Measurements from ENCODE around the gene TEKT1.
"Not testable (repeated sequence)": the region's sequence is repeated elsewhere in the genome, so short reads cannot be mapped to it uniquely, and the experiment has no call there.

TEKT1 gene

DNA sequence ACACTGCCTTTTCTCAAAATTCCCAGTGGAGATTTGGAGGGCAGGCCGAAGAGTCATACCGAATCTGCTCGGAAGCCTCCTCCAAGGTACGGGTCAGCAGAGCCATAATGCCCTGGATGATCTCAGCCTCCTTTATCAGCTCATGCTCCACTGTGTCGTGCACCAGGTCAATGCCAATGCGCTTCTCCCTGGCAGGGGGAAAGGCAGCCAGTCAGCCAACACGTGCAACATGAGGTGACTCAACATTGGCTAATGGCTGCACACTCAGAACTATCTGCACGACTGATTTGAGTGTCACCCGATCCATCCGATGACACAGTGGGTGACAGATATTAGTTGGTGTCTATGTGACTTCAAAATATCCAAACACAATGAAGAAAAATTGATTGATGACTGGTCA lies 15.8 kb downstream of the TEKT1 start:
- DNase-seq: no peak

DNA sequence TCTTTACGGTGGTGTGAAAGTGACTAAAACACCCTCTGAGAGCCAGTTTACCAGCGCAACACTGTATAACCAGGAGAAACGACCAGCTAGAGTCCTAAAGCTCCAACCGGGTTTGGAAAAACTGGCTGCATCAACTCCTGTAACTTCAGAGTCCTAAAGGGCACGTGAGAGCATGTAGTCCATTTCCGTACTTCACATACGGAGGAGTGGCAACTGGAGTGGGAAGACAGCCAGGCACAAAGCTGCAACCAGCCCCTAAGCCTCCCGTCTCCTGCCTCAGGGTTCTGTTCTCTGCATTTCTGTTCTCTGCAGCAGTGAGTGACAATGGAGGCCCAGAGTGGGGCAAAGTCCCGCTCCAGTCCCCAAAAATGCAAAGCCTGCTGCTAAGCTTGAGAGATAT lies 19.2 kb downstream of the TEKT1 start:
- DNase-seq: no peak

DNA sequence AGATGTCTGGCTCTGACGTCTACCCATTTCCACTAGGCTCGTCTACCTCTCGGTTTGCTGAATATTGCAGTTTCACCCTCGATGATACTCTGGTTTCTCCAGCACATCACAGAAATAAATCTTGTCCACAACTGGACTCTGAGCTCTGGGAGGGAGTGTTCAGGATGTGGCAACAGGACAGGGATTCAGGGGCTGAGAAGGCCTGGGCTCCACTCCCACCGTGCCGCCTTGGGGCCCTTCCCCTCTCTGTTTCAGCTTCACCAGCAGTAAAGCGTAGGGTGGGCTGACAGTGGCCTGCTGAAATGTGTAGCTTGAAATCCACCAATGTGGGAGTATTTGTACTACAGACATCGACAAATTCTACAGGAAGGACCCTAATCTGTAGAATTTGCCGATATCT lies 20.0 kb downstream of the TEKT1 start:
- DNase-seq: no peak

DNA sequence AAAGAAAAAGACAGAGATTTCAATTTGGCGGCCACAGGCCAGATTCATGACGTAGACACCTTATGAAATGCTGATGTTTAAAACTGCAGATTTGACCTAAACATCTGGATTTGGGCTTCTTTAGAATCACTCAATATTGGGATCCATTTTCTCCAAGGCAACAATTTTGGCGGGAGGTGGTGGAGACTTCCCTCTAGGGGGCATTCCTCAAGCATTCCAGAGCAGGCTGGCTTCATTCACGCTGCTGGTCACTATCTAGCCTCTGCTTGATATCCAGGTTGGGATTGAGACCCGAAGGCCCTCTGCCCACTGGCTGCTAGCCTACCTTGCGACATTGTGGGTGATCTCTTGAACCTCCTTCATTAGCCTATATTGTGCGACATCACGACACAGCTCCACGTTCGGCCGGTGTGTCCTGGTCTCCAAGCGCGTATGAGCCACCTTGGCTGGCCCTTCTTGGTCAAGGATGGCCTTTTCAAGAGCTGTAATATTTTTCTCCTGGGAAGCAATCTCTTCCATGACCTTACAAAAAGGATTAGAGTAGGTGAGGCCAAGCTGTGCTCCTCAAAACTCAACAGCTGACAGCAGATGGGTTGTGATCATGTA lies 31.0 kb downstream of the TEKT1 start:
- DNase-seq: peak; percentile 22

DNA sequence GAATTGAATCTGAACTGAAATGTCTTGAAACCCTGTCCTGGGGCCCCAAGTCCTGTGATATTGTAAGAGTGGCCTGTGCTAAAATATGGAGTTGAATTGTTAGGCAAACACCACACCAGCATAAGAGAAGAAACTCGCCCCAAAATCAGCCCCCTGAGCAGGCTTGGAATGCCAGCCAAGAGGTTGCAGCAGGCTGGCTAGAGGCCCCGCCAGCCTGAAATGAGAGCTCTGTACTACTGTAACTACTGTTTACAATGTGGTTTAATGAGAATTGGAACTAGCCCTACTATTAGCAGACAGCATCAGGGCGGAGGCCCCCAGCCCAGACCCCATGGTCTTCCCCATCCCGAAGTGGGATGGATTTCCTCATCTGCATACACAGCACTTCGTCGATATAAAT lies 31.8 kb downstream of the TEKT1 start:
- no peak for DNase-seq

GRCh38 chr17:6797718-6798351 lies 33.7 kb downstream of the TEKT1 start:
- no peak for DNase-seq

DNA sequence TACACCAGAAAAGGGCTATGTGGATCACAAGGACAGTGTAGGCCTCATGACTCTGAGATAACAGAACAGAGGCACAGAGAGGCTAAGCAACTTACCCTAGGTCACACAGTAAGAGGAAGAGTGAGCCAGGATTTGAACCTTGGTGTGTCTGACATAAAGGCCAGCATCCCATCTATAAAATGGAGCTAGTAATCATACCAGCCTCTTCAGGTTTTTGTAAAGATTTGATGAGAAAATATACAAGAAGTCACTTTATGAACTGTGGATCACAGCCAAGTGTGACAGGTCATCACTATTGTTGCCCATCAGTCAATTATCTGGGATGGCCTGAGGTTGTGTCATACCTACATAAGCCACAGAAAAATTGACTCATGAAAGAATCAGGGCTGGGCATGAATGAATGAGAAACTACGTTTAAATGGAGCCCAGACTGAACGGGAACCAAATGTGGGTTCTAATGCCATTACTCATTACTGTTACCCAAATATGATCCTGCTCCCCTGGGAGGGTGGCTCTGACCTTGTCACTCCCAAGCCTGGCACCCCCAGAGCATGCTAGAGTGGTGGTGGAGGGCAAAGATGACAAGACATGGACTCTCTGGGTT lies 34.5 kb downstream of the TEKT1 start:
- DNase-seq: no peak

GRCh38 chr17:6796017-6796886 lies 35.3 kb downstream of the TEKT1 start:
- DNase-seq: no peak

DNA sequence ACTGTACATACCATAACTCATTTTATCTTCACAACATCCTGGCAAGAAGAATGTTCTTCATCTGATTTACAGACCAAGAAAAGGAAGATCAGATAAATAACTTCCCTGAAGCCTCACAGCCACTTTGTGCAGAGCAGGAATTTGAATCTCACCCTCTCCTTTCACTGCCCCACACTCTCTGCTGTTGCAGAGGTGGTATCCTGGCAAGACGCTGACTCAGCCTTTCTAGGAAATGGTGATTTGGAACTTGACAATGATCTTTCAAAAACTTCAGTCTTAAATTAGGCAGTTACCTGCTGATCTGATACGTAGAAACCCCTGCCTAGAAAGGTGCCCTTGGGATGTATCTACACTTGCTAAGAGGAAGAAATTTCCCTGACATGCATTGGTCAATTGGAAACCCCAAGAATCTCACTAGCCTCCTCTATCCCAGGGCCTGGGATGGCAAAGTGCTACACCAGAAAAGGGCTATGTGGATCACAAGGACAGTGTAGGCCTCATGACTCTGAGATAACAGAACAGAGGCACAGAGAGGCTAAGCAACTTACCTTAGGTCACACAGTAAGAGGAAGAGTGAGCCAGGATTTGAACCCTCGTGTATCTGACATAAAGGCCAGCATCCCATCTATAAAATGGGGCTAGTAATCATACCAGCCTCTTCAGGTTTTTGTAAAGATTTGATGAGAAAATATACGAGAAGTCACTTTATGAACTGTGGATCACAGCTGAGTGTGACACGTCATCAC lies 37.6 kb downstream of the TEKT1 start:
- no peak for DNase-seq

DNA sequence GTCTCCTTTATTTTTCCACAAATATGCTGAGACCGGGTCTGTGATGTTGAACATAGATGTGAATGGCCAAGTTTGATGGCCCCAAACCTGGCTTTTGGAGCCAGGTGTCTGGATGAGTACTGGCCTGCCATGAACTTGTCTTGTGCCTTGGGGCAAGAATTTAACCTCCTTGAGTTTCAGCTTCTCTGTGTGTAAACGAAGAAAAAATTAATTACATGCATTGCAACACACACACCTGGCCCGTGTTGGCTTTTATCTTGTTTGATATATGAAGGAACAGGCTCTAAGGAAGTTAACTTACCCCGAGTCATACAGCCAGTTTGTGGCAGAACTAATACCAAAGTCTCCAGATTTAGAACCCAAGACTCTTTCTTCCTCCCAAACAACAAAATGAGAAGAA lies 42.4 kb downstream of the TEKT1 start:
- DNase-seq: no peak

- DNase-seq: no peak
These were observed 44.3 kb downstream of the TEKT1 start for GRCh38 chr17:6787081-6787693.

DNA sequence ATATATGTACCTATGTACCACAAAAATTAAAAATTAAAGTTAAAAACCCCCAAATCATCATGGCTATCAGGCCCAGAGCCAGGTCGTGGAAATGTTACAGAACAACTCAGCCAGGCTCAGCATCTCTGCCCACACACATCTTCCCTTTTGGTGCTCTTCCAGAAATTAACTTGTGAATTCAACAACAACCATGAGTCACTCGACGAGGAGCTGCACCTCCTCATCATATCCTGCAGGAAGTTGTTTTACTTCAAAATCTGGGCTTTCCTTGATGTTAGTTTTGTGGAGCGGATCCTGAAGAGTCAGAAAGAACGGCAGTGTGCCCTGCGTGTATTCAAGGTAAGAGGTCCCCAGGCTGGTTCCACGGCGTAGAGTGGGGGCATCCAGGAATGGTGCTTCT lies 44.9 kb downstream of the TEKT1 start:
- no peak for DNase-seq

DNA sequence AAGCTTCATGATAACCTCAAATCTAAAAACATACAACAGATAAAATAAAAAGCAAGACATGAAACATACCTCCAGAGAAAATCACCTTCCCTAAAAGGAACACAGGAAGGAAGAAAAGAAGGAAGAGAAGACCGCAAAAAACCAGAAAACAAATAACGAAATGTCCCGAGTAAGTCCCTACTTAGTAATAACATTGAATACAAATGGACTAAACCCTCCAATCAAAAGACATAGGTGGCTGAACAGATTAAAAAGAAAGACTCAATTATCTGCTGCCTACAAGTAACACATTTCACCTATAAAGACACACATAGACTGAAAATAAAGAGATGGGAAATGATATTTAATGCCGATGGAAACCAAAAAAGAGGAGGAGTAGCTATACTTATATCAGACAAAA lies 49.3 kb downstream of the TEKT1 start:
- DNase-seq: no peak

GRCh38 chr17:6780886-6781285 lies 50.6 kb downstream of the TEKT1 start:
- no peak for DNase-seq

DNA sequence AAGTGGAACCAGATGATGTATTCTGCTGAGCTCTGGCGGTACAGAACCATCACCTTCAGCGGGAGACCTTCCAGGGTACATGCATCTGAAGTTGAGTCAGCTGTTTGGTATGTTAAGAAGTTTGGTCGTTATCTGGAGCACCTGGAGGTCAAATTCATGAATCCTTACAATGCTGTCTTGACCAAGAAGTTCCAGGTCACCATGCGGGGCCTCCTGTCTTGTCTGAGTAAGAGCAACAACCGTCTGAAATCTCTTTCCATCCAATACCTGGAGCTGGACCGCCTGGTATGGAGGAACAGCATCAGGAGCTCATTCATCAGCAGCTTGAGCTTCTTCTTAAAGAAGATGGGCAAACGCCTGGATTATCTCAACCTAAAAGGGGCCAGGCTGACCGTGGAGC lies 51.5 kb downstream of the TEKT1 start:
- DNase-seq: no peak

DNA sequence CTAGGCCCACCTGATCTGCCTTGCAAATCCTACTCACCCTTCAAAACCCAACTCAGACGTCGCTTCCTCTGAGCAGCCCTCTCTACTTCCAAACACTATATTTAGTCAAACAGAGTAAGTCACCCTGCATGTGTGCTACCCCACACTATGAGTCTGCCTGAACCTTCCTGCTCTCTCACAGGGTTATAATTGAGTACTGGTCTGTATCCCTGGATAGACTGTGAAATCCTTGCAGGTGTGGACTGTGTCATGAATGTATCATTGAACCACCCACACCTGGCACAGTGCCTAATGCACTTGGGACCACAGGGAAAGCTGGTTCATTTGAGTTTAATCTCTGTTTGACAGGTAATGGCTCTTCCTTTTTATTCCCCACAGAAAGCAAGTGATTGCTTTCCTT lies 52.1 kb downstream of the TEKT1 start:
- DNase-seq: no peak

DNA sequence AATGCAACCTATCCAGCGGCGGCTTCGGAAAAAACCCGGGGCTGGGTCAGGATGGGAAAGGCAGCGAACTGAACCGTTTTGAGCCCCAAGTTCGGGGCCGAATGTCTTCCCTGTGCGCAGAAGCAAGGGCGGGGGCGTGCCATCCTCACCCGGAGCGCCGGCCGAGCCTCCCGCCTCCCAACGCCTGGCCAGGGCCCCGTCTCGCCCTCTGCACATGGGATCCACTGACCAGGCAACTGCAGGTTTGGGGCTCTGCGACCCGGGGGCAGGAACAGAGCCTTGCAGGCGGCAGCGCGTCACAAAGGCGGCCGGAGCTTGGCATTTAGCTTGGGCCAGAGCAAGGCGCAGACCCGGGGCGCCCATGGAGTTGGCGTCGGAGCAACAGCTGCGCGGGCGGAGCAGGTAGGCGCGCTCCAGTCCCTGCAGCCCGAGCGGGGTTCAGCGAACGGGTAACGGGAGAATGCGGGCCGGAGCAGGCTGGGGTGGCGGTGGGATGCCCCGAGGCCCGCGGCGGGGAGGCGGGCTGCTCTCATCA lies 55.6 kb downstream of the TEKT1 start, which contains the start of gene FBXO39:
Gene FBXO39, plus strand, starts transcription at position 345 of the 535 bp plus-strand sequence. CDS start 3,654 bp downstream, outside the sequence.
- no peak for DNase-seq

GRCh38 chr17:6774906-6775305 lies 56.6 kb downstream of the TEKT1 start:
- not testable (repeated sequence) for DNase-seq

DNA sequence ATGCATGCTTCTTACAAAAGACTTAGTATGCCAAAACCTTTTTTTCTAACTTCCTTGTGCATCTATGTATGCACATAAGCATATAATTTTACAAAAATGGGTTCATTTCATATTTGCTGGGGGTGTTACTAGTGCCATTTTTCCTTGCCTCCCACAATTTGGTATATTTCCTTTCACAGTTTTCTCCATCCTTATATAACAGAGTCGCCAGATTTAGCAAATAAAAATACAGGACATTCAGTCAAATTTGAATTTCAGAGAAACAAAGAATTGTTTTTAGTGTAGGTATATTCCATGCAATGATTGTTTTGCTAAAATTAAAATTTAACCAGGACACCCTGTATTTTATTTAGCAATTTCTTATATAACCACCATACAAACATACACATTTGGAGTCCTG lies 59.5 kb downstream of the TEKT1 start:
- no peak for DNase-seq

- DNase-seq: no peak
These were observed 63.1 kb downstream of the TEKT1 start for GRCh38 chr17:6768447-6768846.

DNA sequence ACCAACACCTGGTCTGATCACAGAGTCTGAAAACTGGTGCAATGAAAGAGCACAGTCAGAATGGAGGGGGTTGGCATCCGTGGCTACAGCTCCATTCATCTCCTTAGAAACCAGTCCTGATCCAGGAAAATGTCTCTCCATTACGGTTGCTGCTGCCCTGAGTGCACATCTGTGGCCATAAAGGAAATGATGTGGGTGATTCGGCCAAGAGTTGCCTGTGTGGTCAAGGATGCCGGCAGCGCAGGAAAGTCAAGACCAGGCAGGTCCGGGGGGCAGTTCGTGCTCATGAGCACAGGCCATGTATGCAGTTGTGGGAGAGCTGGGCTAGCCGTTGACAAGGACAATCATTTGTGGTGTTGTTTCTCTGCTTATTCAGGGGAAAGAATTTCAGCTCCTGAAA lies 69.8 kb downstream of the TEKT1 start:
- DNase-seq: no peak

GRCh38 chr17:6757747-6758146 lies 73.8 kb downstream of the TEKT1 start:
- no peak for DNase-seq

All from stimulated activated CD4-positive, alpha-beta T cell treated with anti-CD3 and anti-CD28 coated beads, Interleukin-4, amount 100 ng/mL, for 1 hour (primary cell).